Neural cell (in vitro differentiated cells): ENCODE measurements around the gene SLC7A6.

Experiments used
- EZH2 ChIP-seq: fragments of 200-600, 300-800 bp; shearing (Covaris generic), sonication (generic); IDR thresholded peaks from 2 replicates; pipeline ENCODE4 v1.6.1; 2014; ENCODE audit warnings: antibody characterized with exemption, low read length, borderline replicate concordance, mild to moderate bottlenecking; ENCODE audit not compliant: insufficient read depth, poor library complexity, severe bottlenecking
- POLR2AphosphoS5 ChIP-seq: IDR thresholded peaks from 2 replicates; pipeline ENCODE4 v1.6.1; 2012
- SMC3 ChIP-seq: fragments of 450-650 bp; conservative IDR thresholded peaks from 2 replicates; pipeline ENCODE4 v1.6.1; 2014; ENCODE audit warnings: antibody characterized with exemption, mild to moderate bottlenecking, moderate library complexity; ENCODE audit not compliant: poor library complexity
- TF ChIP-seq, protein P1 (sequence below): fragments of 450-650 bp; IDR thresholded peaks from 2 replicates; pipeline ENCODE4 v1.5.1; 2014; ENCODE audit warnings: antibody characterized with exemption, mild to moderate bottlenecking, moderate library complexity; ENCODE audit not compliant: poor library complexity, severe bottlenecking

DNA sequence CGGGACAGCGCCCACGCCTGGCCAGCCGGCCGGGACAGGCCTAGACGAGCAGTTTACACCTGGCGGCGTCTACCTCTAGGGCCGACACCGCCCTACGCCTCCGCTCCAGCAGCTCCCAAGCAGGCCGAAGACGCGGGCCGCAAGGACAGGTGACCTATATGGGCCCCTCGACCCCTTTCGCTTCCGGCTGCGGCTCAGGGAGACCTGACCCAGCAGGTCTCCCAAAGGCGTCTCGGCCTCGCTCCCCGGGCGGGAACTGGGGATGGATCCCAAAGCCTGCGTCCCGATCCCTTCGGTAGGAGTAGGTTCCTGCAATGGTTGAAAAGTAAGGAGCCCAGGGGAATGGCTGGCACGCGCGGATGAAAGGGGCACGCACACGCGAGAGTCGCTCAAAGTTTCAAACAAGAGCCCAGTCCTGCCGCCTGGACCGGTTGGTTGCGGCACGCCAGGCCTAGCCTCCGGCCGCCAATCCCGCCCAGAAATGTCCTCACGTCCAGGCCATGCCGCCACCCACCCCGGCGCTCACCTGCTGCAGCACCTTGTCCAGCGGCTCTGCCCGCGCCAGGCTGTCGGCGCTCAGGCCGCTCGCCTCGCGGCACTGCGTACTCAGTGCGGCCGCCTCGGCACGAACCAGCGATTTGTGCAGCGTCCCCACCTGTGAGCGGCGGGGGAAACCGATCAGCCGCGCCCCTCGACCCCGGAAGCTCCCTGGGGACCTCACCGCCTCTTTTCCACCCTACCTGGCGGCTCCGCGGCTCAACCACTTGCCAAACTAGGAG, 29.0 kb upstream of the SLC7A6 start:
- TF ChIP-seq, protein P1, sequence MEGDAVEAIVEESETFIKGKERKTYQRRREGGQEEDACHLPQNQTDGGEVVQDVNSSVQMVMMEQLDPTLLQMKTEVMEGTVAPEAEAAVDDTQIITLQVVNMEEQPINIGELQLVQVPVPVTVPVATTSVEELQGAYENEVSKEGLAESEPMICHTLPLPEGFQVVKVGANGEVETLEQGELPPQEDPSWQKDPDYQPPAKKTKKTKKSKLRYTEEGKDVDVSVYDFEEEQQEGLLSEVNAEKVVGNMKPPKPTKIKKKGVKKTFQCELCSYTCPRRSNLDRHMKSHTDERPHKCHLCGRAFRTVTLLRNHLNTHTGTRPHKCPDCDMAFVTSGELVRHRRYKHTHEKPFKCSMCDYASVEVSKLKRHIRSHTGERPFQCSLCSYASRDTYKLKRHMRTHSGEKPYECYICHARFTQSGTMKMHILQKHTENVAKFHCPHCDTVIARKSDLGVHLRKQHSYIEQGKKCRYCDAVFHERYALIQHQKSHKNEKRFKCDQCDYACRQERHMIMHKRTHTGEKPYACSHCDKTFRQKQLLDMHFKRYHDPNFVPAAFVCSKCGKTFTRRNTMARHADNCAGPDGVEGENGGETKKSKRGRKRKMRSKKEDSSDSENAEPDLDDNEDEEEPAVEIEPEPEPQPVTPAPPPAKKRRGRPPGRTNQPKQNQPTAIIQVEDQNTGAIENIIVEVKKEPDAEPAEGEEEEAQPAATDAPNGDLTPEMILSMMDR, result no peak
- TF ChIP-seq EZH2 (peak; percentile 0), POLR2AphosphoS5 (no peak), SMC3 (no peak)
